PC-3 (cell line): ENCODE measurements around the gene TMEM221.

Source experiments
- CTCF ChIP-seq: fragments of 300-600 bp; sonication (generic); conservative IDR thresholded peaks from 2 replicates; pipeline ENCODE4 v1.5.1; 2017; ENCODE audit warnings: antibody characterized with exemption, low read depth, mild to moderate bottlenecking, low read length
- EZH2 ChIP-seq: fragments of 300-600 bp; sonication (generic); IDR thresholded peaks from one replicate; pipeline ENCODE4 v1.6.1; 2017; ENCODE audit warnings: antibody characterized with exemption, mild to moderate bottlenecking, low read length; ENCODE audit not compliant: unreplicated experiment
- EZH2phosphoT487 ChIP-seq: fragments of 300-600 bp; sonication (generic); IDR thresholded peaks from 2 replicates; pipeline ENCODE4 v1.6.1; 2018; ENCODE audit warnings: mild to moderate bottlenecking, antibody characterized with exemption, low read length, borderline replicate concordance

GRCh38 chr19:17479325-17479791 lies 30.9 kb upstream of the TMEM221 start:
- TF ChIP-seq CTCF: no peak
- TF ChIP-seq EZH2: no peak
- TF ChIP-seq EZH2phosphoT487: no peak
